Smooth muscle cell (in vitro differentiated cells): ENCODE data around the gene TEKT3. TPM values are rescaled to one million over a fixed set of nuclear protein-coding genes. Genes with fewer than 3 reads are reported as not detected.

ENCODE experiments used
- DNase-seq: peaks from one replicate; lab custom pipeline; 2025; ENCODE audit not compliant: unreplicated experiment; lab: John Stamatoyannopoulos, UW
- H2AFZ ChIP-seq: fragments of 200-600 bp; sonication (generic); 2 replicates; pipeline ENCODE4 v1.6.0; 2016; ENCODE audit warnings: antibody characterized with exemption, low read depth, mild to moderate bottlenecking
- H3F3A ChIP-seq: fragments of 200-600 bp; sonication (generic); 2 replicates; pipeline ENCODE4 v1.6.0; 2017; ENCODE audit warnings: antibody characterized with exemption, low read depth
- H3K27ac ChIP-seq: fragments of 200-600 bp; sonication (generic); 2 replicates; pipeline ENCODE4 v1.5.1; 2016; ENCODE audit warnings: low read depth, mild to moderate bottlenecking
- H3K27me3 ChIP-seq: fragments of 200-600 bp; sonication (generic); 2 replicates; pipeline ENCODE4 v1.6.1; 2016; ENCODE audit warnings: low read depth, mild to moderate bottlenecking
- H3K36me3 ChIP-seq: fragments of 200-600 bp; sonication (generic); 2 replicates; pipeline ENCODE4 v1.5.1; 2016; ENCODE audit warnings: low read depth
- H3K4me1 ChIP-seq: fragments of 200-600 bp; sonication (generic); 2 replicates; pipeline ENCODE4 v1.5.1; 2016; ENCODE audit warnings: low read depth
- H3K4me2 ChIP-seq: fragments of 200-600 bp; sonication (generic); 2 replicates; pipeline ENCODE4 v1.6.0; 2016; ENCODE audit warnings: mild to moderate bottlenecking
- H3K4me3 ChIP-seq: fragments of 200-600 bp; sonication (generic); 2 replicates; pipeline ENCODE4 v1.5.1; 2016; ENCODE audit warnings: mild to moderate bottlenecking
- H3K79me2 ChIP-seq: fragments of 200-600 bp; sonication (generic); 2 replicates; pipeline ENCODE4 v1.6.0; 2016; ENCODE audit warnings: low read depth, mild to moderate bottlenecking
- H3K9ac ChIP-seq: fragments of 200-600 bp; sonication (generic); 2 replicates; pipeline ENCODE4 v1.6.0; 2016; ENCODE audit warnings: low read depth
- H3K9me3 ChIP-seq: fragments of 200-600 bp; sonication (generic); replicated peaks from 2 replicates; pipeline ENCODE4 v1.5.1; 2016; ENCODE audit warnings: low read depth
- H4K20me1 ChIP-seq: fragments of 200-600 bp; sonication (generic); 2 replicates; pipeline ENCODE4 v1.6.0; 2016; ENCODE audit warnings: low read depth
- CTCF ChIP-seq: fragments of 200-600 bp; sonication (generic); IDR thresholded peaks from 2 replicates; pipeline ENCODE4 v1.5.1; 2017; ENCODE audit warnings: borderline replicate concordance, mild to moderate bottlenecking, antibody characterized with exemption; ENCODE audit not compliant: insufficient read depth, poor library complexity, severe bottlenecking
- WGBS: methylation state at CpG from one replicate; pipeline ENCODE4 v1.1.7; 2016; ENCODE audit warnings: low lambda C conversion rate; 5-methylcytosine and 5-hydroxymethylcytosine counted together
- polyA plus RNA-seq: library from polyadenylated mRNA; unstranded; fragments of >200 nt; fragmentation: Nextera tagmentation; extraction: Ambion mirVana; gene quantifications from 2 replicates; pipeline ENCODE4 v1.2.1, GENCODE V29; 2016
- total RNA-seq: library from RNA; depleted of rRNA; stranded (reverse); fragments of >200 nt; gene quantifications from 2 replicates; pipeline ENCODE4 v1.2.3, GENCODE V29; 2014

Gene TEKT3
- total and polyA plus RNA-seq, 2 experiments from 2014 or later = 0.09 to 1.00 TPM

- no peak overlapping the region for H3K4me2 ChIP-seq
- no peaks in the 10 kb centered on the region for H3K27me3 ChIP-seq
- no peak for DNase-seq
- no peaks in the 10 kb centered on the region for H4K20me1 ChIP-seq
- no peaks in the 10 kb centered on the region for H3K36me3 ChIP-seq
- H3F3A ChIP-seq = peaks cover 9% of the 10 kb centered on the region
- 96% methylated on average over 5 of the region's 5 CpGs for WGBS
- no peak for TF ChIP-seq CTCF
- no peaks in the 10 kb centered on the region for H3K79me2 ChIP-seq
- no peak overlapping the region for H3K9ac ChIP-seq
- no peaks in the 10 kb centered on the region for H3K9me3 ChIP-seq
- H3K4me1 ChIP-seq = peaks cover 6% of the 10 kb centered on the region
- no peak overlapping the region for H3K4me3 ChIP-seq
- no peak overlapping the region for H3K27ac ChIP-seq
- no peak overlapping the region for H2AFZ ChIP-seq
Observed at GRCh38 chr17:15379659-15380058, 38.3 kb upstream of the TEKT3 start.

GRCh38 chr17:15378243-15378642, 36.8 kb upstream of the TEKT3 start:
- Histone ChIP-seq H3K4me3 (no peak overlapping the region), H3K27me3 (no peaks in the 10 kb centered on the region), H4K20me1 (no peaks in the 10 kb centered on the region), H3K36me3 (no peaks in the 10 kb centered on the region), H3K9me3 (no peaks in the 10 kb centered on the region), H2AFZ (no peak overlapping the region), H3K79me2 (no peaks in the 10 kb centered on the region), H3K4me1 (peaks cover 6% of the 10 kb centered on the region), H3F3A (peaks cover 9% of the 10 kb centered on the region), H3K27ac (peak overlapping the region; percentile 62), H3K9ac (no peak overlapping the region), H3K4me2 (peak overlapping the region; percentile 72)
- WGBS = 81% methylated on average over 4 of the region's 4 CpGs
- DNase-seq = no peak
- no peak for TF ChIP-seq CTCF

DNA sequence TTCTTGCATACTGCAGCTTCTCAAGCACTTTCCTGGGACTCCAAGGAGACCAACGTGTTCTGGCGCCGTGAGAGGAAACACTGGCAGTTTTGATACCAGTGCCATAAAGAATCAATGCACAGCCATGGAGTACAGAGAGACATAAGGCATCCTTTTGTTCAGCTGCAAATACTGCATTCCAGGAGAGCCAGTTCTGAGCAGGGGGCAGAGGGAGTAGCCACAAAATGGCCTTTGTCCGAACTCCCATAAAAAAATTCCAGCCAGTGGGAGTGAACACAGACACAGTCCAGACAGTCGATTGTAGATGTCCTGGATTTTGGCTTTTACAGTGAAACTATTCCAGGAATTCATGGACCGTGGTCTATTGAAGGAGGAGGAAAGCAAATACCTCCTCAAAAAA, 36.2 kb upstream of the TEKT3 start:
- no peak for DNase-seq
- WGBS = 17% methylated on average over 6 of the region's 6 CpGs
- Histone ChIP-seq H3K27ac (peak overlapping the region; percentile 62), H3F3A (peaks cover 9% of the 10 kb centered on the region), H2AFZ (peak overlapping the region; percentile 83), H3K4me2 (peak overlapping the region; percentile 72), H3K36me3 (no peaks in the 10 kb centered on the region), H3K79me2 (no peaks in the 10 kb centered on the region), H4K20me1 (no peaks in the 10 kb centered on the region), H3K4me1 (peaks cover 6% of the 10 kb centered on the region), H3K9me3 (no peaks in the 10 kb centered on the region), H3K4me3 (peak overlapping the region; percentile 23), H3K27me3 (no peaks in the 10 kb centered on the region), H3K9ac (no peak overlapping the region)
- no peak for TF ChIP-seq CTCF

DNA sequence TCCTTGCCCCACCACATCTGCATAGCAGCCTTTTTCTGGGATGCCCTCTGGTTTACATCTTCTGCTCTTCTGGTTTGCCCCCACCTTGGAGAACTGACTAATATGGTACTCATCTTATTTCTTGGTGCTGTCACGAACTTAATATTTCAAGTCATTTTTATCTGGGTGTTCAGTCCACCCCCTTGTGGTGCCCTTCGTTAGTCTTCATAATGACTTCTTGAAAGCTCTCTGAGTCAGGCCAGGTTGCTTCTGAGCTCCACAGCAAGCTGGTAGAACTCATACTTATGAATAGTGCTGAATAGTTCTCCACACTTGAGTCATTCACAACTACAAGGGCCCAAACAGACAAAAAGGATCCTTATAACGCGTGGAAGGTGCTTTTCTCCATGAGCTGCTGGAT, 35.8 kb upstream of the TEKT3 start:
- peak overlapping the region; percentile 23 for H3K4me3 ChIP-seq
- H2AFZ ChIP-seq = peak overlapping the region; percentile 83
- no peaks in the 10 kb centered on the region for H3K36me3 ChIP-seq
- TF ChIP-seq CTCF = no peak
- 59% methylated on average over 4 of the region's 4 CpGs for WGBS
- H3K9ac ChIP-seq = no peak overlapping the region
- H3K4me2 ChIP-seq = peak overlapping the region; percentile 72
- no peak for DNase-seq
- no peaks in the 10 kb centered on the region for H3K79me2 ChIP-seq
- H3K27ac ChIP-seq = peak overlapping the region; percentile 62
- H3K27me3 ChIP-seq = no peaks in the 10 kb centered on the region
- H3K4me1 ChIP-seq = peaks cover 6% of the 10 kb centered on the region
- H4K20me1 ChIP-seq = no peaks in the 10 kb centered on the region
- peaks cover 9% of the 10 kb centered on the region for H3F3A ChIP-seq
- H3K9me3 ChIP-seq = no peaks in the 10 kb centered on the region
